Measurements from ENCODE around the gene DTD1.

DTD1 gene

GRCh38 chr20:18692447-18692846 is 104.6 kb downstream of the DTD1 start:
- H3K27ac Mint-ChIP-seq, result no peak overlapping the region
- H3K9me3 Mint-ChIP-seq, result no peaks in the 10 kb centered on the region
- H3K4me3 Mint-ChIP-seq, result no peak overlapping the region
- no peaks in the 10 kb centered on the region for H3K27me3 Mint-ChIP-seq (ENCODE audit: low read depth)
- H3K36me3 Mint-ChIP-seq (ENCODE audit: low read depth), result no peaks in the 10 kb centered on the region
- H3K4me1 Mint-ChIP-seq (ENCODE audit: low read depth), result no peaks in the 10 kb centered on the region

GRCh38 chr20:18694071-18694470 is 106.2 kb downstream of the DTD1 start:
- Mint-ChIP-seq H3K4me1 (ENCODE audit: low read depth) (no peaks in the 10 kb centered on the region), H3K36me3 (ENCODE audit: low read depth) (no peaks in the 10 kb centered on the region), H3K27me3 (ENCODE audit: low read depth) (no peaks in the 10 kb centered on the region), H3K9me3 (no peaks in the 10 kb centered on the region), H3K27ac (no peak overlapping the region), H3K4me3 (no peak overlapping the region)

- no peak overlapping the region for H3K27ac Mint-ChIP-seq
- H3K9me3 Mint-ChIP-seq, result no peaks in the 10 kb centered on the region
- no peaks in the 10 kb centered on the region for H3K27me3 Mint-ChIP-seq (ENCODE audit: low read depth)
- H3K4me1 Mint-ChIP-seq (ENCODE audit: low read depth), result no peaks in the 10 kb centered on the region
- H3K36me3 Mint-ChIP-seq (ENCODE audit: low read depth), result no peaks in the 10 kb centered on the region
- no peak overlapping the region for H3K4me3 Mint-ChIP-seq
These were observed 107.3 kb downstream of the DTD1 start for GRCh38 chr20:18695175-18695574.

GRCh38 chr20:18698735-18699380 is 111.0 kb downstream of the DTD1 start:
- no peaks in the 10 kb centered on the region for H3K36me3 Mint-ChIP-seq (ENCODE audit: low read depth)
- H3K4me1 Mint-ChIP-seq (ENCODE audit: low read depth), result no peaks in the 10 kb centered on the region
- H3K27me3 Mint-ChIP-seq (ENCODE audit: low read depth), result no peaks in the 10 kb centered on the region
- H3K27ac Mint-ChIP-seq, result no peak overlapping the region
- no peaks in the 10 kb centered on the region for H3K9me3 Mint-ChIP-seq
- no peak overlapping the region for H3K4me3 Mint-ChIP-seq

GRCh38 chr20:18701969-18702368 is 114.1 kb downstream of the DTD1 start:
- Mint-ChIP-seq H3K4me1 (ENCODE audit: low read depth) (no peaks in the 10 kb centered on the region), H3K27ac (no peak overlapping the region), H3K36me3 (ENCODE audit: low read depth) (no peaks in the 10 kb centered on the region), H3K27me3 (ENCODE audit: low read depth) (no peaks in the 10 kb centered on the region), H3K4me3 (no peak overlapping the region), H3K9me3 (no peaks in the 10 kb centered on the region)

- no peaks in the 10 kb centered on the region for H3K9me3 Mint-ChIP-seq
- H3K4me3 Mint-ChIP-seq, result no peak overlapping the region
- H3K4me1 Mint-ChIP-seq (ENCODE audit: low read depth), result no peaks in the 10 kb centered on the region
- H3K36me3 Mint-ChIP-seq (ENCODE audit: low read depth), result no peaks in the 10 kb centered on the region
- H3K27ac Mint-ChIP-seq, result no peak overlapping the region
- H3K27me3 Mint-ChIP-seq (ENCODE audit: low read depth), result no peaks in the 10 kb centered on the region
These were observed 114.9 kb downstream of the DTD1 start for GRCh38 chr20:18702736-18703135.

- no peaks in the 10 kb centered on the region for H3K4me1 Mint-ChIP-seq (ENCODE audit: low read depth)
- no peaks in the 10 kb centered on the region for H3K36me3 Mint-ChIP-seq (ENCODE audit: low read depth)
- no peaks in the 10 kb centered on the region for H3K27me3 Mint-ChIP-seq (ENCODE audit: low read depth)
- no peak overlapping the region for H3K27ac Mint-ChIP-seq
- no peaks in the 10 kb centered on the region for H3K9me3 Mint-ChIP-seq
- no peak overlapping the region for H3K4me3 Mint-ChIP-seq
These were observed 117.6 kb downstream of the DTD1 start for GRCh38 chr20:18705490-18705889.

GRCh38 chr20:18705910-18706309 is 118.1 kb downstream of the DTD1 start:
- Mint-ChIP-seq H3K27me3 (ENCODE audit: low read depth) (no peaks in the 10 kb centered on the region), H3K4me3 (no peak overlapping the region), H3K36me3 (ENCODE audit: low read depth) (no peaks in the 10 kb centered on the region), H3K4me1 (ENCODE audit: low read depth) (no peaks in the 10 kb centered on the region), H3K9me3 (no peaks in the 10 kb centered on the region), H3K27ac (no peak overlapping the region)

GRCh38 chr20:18712131-18712530 is 124.3 kb downstream of the DTD1 start:
- Mint-ChIP-seq H3K27me3 (ENCODE audit: low read depth) (no peaks in the 10 kb centered on the region), H3K4me1 (ENCODE audit: low read depth) (no peaks in the 10 kb centered on the region), H3K4me3 (no peak overlapping the region), H3K36me3 (ENCODE audit: low read depth) (no peaks in the 10 kb centered on the region), H3K27ac (no peak overlapping the region), H3K9me3 (no peaks in the 10 kb centered on the region)

GRCh38 chr20:18712882-18713281 is 125.0 kb downstream of the DTD1 start:
- H3K9me3 Mint-ChIP-seq, result no peaks in the 10 kb centered on the region
- no peak overlapping the region for H3K27ac Mint-ChIP-seq
- no peaks in the 10 kb centered on the region for H3K36me3 Mint-ChIP-seq (ENCODE audit: low read depth)
- no peak overlapping the region for H3K4me3 Mint-ChIP-seq
- H3K27me3 Mint-ChIP-seq (ENCODE audit: low read depth), result no peaks in the 10 kb centered on the region
- H3K4me1 Mint-ChIP-seq (ENCODE audit: low read depth), result no peaks in the 10 kb centered on the region

- Mint-ChIP-seq H3K27ac (no peak overlapping the region), H3K9me3 (no peaks in the 10 kb centered on the region), H3K36me3 (ENCODE audit: low read depth) (no peaks in the 10 kb centered on the region), H3K4me1 (ENCODE audit: low read depth) (no peaks in the 10 kb centered on the region), H3K4me3 (no peak overlapping the region), H3K27me3 (ENCODE audit: low read depth) (no peaks in the 10 kb centered on the region)
These were observed 127.7 kb downstream of the DTD1 start for GRCh38 chr20:18715564-18715963.

- H3K27me3 Mint-ChIP-seq (ENCODE audit: low read depth), result no peaks in the 10 kb centered on the region
- H3K9me3 Mint-ChIP-seq, result peaks cover 3% of the 10 kb centered on the region
- no peaks in the 10 kb centered on the region for H3K4me1 Mint-ChIP-seq (ENCODE audit: low read depth)
- H3K36me3 Mint-ChIP-seq (ENCODE audit: low read depth), result no peaks in the 10 kb centered on the region
- no peak overlapping the region for H3K4me3 Mint-ChIP-seq
- no peak overlapping the region for H3K27ac Mint-ChIP-seq
These were observed 129.2 kb downstream of the DTD1 start for GRCh38 chr20:18717062-18717461.

GRCh38 chr20:18718129-18718528 is 130.3 kb downstream of the DTD1 start:
- H3K9me3 Mint-ChIP-seq, result peaks cover 3% of the 10 kb centered on the region

GRCh38 chr20:18719426-18719825 is 131.6 kb downstream of the DTD1 start:
- Mint-ChIP-seq H3K9me3 (peaks cover 3% of the 10 kb centered on the region), H3K4me3 (no peak overlapping the region), H3K4me1 (ENCODE audit: low read depth) (no peaks in the 10 kb centered on the region), H3K27me3 (ENCODE audit: low read depth) (no peaks in the 10 kb centered on the region), H3K36me3 (ENCODE audit: low read depth) (no peaks in the 10 kb centered on the region), H3K27ac (no peak overlapping the region)

More at GRCh38 chr20:18718129-18718528, 130.3 kb downstream of the DTD1 start:
- H3K27ac Mint-ChIP-seq, result no peak overlapping the region
- no peaks in the 10 kb centered on the region for H3K27me3 Mint-ChIP-seq (ENCODE audit: low read depth)
- H3K4me3 Mint-ChIP-seq, result no peak overlapping the region
- H3K4me1 Mint-ChIP-seq (ENCODE audit: low read depth), result no peaks in the 10 kb centered on the region
- no peaks in the 10 kb centered on the region for H3K36me3 Mint-ChIP-seq (ENCODE audit: low read depth)

- no peaks in the 10 kb centered on the region for H3K36me3 Mint-ChIP-seq (ENCODE audit: low read depth)
These were observed 133.8 kb downstream of the DTD1 start for GRCh38 chr20:18721551-18722115.

More at GRCh38 chr20:18721551-18722115, 133.8 kb downstream of the DTD1 start:
- Mint-ChIP-seq H3K27ac (no peak overlapping the region), H3K4me1 (ENCODE audit: low read depth) (no peaks in the 10 kb centered on the region), H3K27me3 (ENCODE audit: low read depth) (no peaks in the 10 kb centered on the region), H3K9me3 (peaks cover 3% of the 10 kb centered on the region), H3K4me3 (no peak overlapping the region)
